Measurements from ENCODE around the gene SWAP70. TPM values are rescaled to one million over a fixed set of nuclear protein-coding genes. Genes with fewer than 3 reads are reported as not detected.

Gene SWAP70
- total and polyA plus RNA-seq, 2 experiments from 2014 or later: 30.3 to 33.3 TPM

DNA sequence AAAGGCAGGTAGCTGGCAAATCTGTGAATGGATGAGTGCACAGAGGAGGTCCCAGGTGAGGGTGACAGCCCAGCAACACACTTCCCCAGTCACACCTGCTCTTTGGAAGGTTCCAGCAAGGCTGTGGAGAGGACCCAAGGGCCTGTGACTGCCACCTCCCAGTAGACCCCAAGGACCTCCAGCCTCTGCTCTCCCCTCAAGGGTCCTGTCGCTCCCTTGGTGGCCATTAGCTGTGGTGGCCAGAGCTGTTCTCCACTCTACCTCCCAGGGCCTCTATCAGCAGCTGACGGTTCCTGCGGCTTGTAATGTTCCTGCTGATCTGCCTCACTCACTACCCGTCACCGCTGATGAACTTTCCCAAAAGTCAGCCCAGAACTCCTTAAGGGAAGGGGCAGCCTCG lies 93.0 kb downstream of the SWAP70 start:
- Histone ChIP-seq H4K20me1 (replicated peaks; ENCODE audit: insufficient read depth) (no peaks in the 10 kb centered on the region), H2AFZ (no peak overlapping the region), H3K4me2 (no peak overlapping the region), H3K4me3 (no peak overlapping the region), H3K36me3 (ENCODE audit: insufficient read depth) (no peaks in the 10 kb centered on the region), H3K27ac (ENCODE audit: low read depth) (no peak overlapping the region), H3K4me1 (ENCODE audit: insufficient read depth) (peaks cover 35% of the 10 kb centered on the region), H3K9me2 (ENCODE audit: insufficient read depth) (peaks cover 2% of the 10 kb centered on the region; the same call in 1 of the 2 replicates), H3K27me3 (ENCODE audit: insufficient read depth) (no peaks in the 10 kb centered on the region), H3K79me2 (replicated peaks; ENCODE audit: insufficient read depth) (no peaks in the 10 kb centered on the region), H3F3A (replicated peaks; ENCODE audit: low read depth) (0 out of 2 replicates have a peak, but pooled peaks cover 12% of the 10 kb centered on the region)
- peaks cover 36% of the 10 kb centered on the region for H3K4me1 Mint-ChIP-seq
- DNase-seq (ENCODE audit: low spot score) (no peak), ATAC-seq (no peak)
- H3K4me3 Mint-ChIP-seq: no peak overlapping the region
- 0 out of 3 replicates have a peak, but pooled peaks cover 2% of the 10 kb centered on the region for H3K36me3 Mint-ChIP-seq (ENCODE audit: low read depth)
- TF ChIP-seq POLR2AphosphoS5 (IDR thresholded peaks at IDR 0.05; ENCODE audit: low read depth) (no peak), ZNF114 (CRISPR knock-in tag; IDR thresholded peaks at IDR 0.05) (no peak)
- no peaks in the 10 kb centered on the region for H3K9me3 Mint-ChIP-seq
- peaks cover 6% of the 10 kb centered on the region for H3K27me3 Mint-ChIP-seq (ENCODE audit: insufficient read depth, low read depth, poor library complexity)
- H3K27ac Mint-ChIP-seq: no peak overlapping the region

DNA sequence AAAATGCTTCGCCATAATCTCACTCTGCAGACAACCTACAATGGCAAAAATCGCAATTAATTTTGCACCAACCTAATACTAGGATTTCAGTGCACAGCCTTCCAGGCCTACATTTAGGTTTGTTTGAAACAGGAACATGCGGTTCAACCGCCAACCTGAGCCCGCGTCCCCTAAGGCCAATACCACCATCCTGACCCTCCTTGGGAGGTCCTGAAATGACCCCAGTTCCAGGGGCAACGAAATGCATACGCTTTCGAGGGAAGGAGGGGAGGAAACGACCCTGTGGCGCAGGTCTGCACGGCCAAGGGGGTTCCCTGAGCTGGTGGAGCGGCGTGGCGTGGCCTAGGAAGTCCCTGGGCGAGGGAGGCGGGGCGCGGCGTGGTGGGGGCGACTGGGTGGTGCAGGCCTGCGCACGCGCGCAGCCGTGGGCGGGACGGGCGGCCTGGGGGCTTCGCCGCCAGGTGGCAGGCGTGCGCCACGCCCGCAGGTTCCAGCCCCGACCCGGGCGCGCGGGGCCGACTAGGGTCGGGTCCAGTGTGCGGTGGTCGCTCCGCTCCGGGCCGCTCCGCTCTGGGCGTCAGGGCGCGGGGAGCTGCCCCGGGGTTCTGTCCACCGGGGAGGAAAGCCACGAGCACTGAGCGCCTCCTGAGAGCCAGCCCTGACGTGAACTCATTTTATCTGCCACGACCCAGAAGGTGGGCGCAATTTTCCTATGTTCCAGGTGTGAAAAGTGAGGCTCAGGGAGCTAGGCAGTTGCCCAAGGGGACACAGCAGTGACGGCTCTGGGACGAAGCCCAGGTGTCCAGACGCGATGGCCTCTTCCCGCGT lies 94.1 kb downstream of the SWAP70 start:
- Histone ChIP-seq H3K4me2 (peak overlapping the region; percentile 71), H3K9me2 (ENCODE audit: insufficient read depth) (peaks cover 5% of the 10 kb centered on the region; the same call in 1 of the 2 replicates), H3K4me3 (peak overlapping the region; percentile 65), H3K27ac (ENCODE audit: low read depth) (no peak overlapping the region), H3K27me3 (ENCODE audit: insufficient read depth) (no peaks in the 10 kb centered on the region), H4K20me1 (replicated peaks; ENCODE audit: insufficient read depth) (no peaks in the 10 kb centered on the region), H3K79me2 (replicated peaks; ENCODE audit: insufficient read depth) (no peaks in the 10 kb centered on the region), H3K36me3 (ENCODE audit: insufficient read depth) (no peaks in the 10 kb centered on the region), H3K4me1 (ENCODE audit: insufficient read depth) (peaks cover 35% of the 10 kb centered on the region), H2AFZ (peak overlapping the region; percentile 99), H3F3A (replicated peaks; ENCODE audit: low read depth) (0 out of 2 replicates have a peak, but pooled peaks cover 12% of the 10 kb centered on the region)
- ATAC-seq (peak; percentile 84), DNase-seq (ENCODE audit: low spot score) (peak; percentile 80)
- peaks cover 6% of the 10 kb centered on the region for H3K27me3 Mint-ChIP-seq (ENCODE audit: insufficient read depth, low read depth, poor library complexity)
- H3K27ac Mint-ChIP-seq: no peak overlapping the region
- H3K4me3 Mint-ChIP-seq: peak overlapping the region; percentile 64
- H3K4me1 Mint-ChIP-seq: peaks cover 36% of the 10 kb centered on the region
- TF ChIP-seq ZNF114 (CRISPR knock-in tag; IDR thresholded peaks at IDR 0.05) (no peak), POLR2AphosphoS5 (IDR thresholded peaks at IDR 0.05; ENCODE audit: low read depth) (peak; percentile 67)
- TF ChIP-seq, protein P1, sequence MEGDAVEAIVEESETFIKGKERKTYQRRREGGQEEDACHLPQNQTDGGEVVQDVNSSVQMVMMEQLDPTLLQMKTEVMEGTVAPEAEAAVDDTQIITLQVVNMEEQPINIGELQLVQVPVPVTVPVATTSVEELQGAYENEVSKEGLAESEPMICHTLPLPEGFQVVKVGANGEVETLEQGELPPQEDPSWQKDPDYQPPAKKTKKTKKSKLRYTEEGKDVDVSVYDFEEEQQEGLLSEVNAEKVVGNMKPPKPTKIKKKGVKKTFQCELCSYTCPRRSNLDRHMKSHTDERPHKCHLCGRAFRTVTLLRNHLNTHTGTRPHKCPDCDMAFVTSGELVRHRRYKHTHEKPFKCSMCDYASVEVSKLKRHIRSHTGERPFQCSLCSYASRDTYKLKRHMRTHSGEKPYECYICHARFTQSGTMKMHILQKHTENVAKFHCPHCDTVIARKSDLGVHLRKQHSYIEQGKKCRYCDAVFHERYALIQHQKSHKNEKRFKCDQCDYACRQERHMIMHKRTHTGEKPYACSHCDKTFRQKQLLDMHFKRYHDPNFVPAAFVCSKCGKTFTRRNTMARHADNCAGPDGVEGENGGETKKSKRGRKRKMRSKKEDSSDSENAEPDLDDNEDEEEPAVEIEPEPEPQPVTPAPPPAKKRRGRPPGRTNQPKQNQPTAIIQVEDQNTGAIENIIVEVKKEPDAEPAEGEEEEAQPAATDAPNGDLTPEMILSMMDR (conservative IDR thresholded peaks at IDR 0.05; ENCODE audit: low read depth in 2 of 2): peak; percentile 51 to 82
- no peaks in the 10 kb centered on the region for H3K9me3 Mint-ChIP-seq
- no peaks in the 10 kb centered on the region for H3K36me3 Mint-ChIP-seq (ENCODE audit: low read depth)

DNA sequence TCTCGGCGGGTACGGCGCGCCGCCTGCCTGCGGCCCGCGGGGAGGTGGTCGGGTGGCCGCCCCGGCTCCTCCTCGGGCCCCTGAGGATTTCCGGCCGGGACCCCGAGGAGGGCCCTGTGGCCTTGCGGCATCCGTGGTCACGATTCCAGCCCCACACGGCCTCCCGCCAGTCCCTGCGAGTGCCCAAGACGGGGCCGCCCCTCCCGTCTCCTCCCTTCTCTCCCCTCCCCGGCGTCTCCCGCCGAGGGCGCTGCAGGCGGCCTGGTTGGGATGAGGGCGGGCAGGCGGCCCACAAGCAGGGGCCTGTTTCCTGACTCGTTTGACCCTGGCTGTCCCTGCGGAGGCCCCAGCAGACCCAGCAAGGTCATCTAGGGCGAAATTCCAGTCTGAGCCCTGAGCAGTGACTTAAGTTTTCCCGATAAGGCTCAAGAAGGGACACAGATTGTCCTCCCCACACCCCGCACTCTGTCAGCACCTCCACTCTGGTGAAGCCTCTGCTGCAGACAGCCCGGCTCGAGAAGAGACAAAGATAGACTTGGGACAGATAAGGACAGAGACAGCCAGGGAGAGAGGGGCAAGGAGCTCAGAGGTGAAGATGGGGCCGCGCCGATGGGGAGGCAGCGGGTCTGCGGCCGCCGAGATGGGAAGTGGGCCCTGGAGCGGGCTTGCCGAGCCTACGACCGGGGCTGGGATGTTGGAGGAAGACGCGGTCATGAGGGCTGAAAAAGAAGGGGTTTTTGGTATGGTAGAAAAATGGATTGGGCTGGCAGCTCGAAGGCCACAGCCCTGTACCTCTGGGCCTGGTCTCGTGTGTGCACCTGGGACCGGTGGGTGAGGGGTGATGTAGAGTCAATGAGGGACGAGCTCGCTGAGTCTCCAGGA lies 95.0 kb downstream of the SWAP70 start:
- Mint-ChIP-seq H3K27me3 (ENCODE audit: insufficient read depth, low read depth, poor library complexity) (peaks cover 6% of the 10 kb centered on the region), H3K36me3 (ENCODE audit: low read depth) (no peaks in the 10 kb centered on the region), H3K9me3 (no peaks in the 10 kb centered on the region), H3K27ac (no peak overlapping the region), H3K4me1 (peaks cover 32% of the 10 kb centered on the region), H3K4me3 (peak overlapping the region; percentile 58)
- Histone ChIP-seq H3K36me3 (ENCODE audit: insufficient read depth) (no peaks in the 10 kb centered on the region), H3K4me1 (ENCODE audit: insufficient read depth) (peaks cover 31% of the 10 kb centered on the region), H3F3A (replicated peaks; ENCODE audit: low read depth) (0 out of 2 replicates have a peak, but pooled peaks cover 12% of the 10 kb centered on the region), H3K27me3 (ENCODE audit: insufficient read depth) (no peaks in the 10 kb centered on the region), H3K9me2 (ENCODE audit: insufficient read depth) (peaks cover 8% of the 10 kb centered on the region), H2AFZ (peak overlapping the region; percentile 99), H3K27ac (ENCODE audit: low read depth) (0 out of 2 replicates have a peak overlapping the region, but pooled peaks have one; percentile 50), H3K79me2 (replicated peaks; ENCODE audit: insufficient read depth) (no peaks in the 10 kb centered on the region), H3K4me3 (peak overlapping the region; percentile 65), H3K4me2 (peak overlapping the region; percentile 71), H4K20me1 (replicated peaks; ENCODE audit: insufficient read depth) (no peaks in the 10 kb centered on the region)
- TF ChIP-seq, protein P1 (conservative IDR thresholded peaks at IDR 0.05; ENCODE audit: low read depth in 2 of 2): peak in 1 of 2 experiments; percentile 27; a peak in 2 of 4 replicates
- TF ChIP-seq POLR2AphosphoS5 (IDR thresholded peaks at IDR 0.05; ENCODE audit: low read depth): 0 out of 2 replicates have a peak, but pooled peaks have one; percentile 7
- TF ChIP-seq STAT1 (IDR thresholded peaks at IDR 0.05; ENCODE audit: unreplicated experiment): no peak
- peak; percentile 51 for ATAC-seq
- peak; percentile 64 for DNase-seq (ENCODE audit: low spot score)
